HepG2 (cell line): Measurements from ENCODE around the gene TOMM7. TPM values are rescaled to one million over a fixed set of nuclear protein-coding genes. Genes with fewer than 3 reads are reported as not detected.

Experiments
- GATAD2A ChIP-seq: IDR thresholded peaks from 2 replicates; pipeline ENCODE4 v1.6.1; 2016
- NPAS2 ChIP-seq: sonication (generic); formaldehyde crosslinking; IDR thresholded peaks from 2 replicates; pipeline ENCODE4 v1.8.0; 2022; ENCODE audit warnings: mild to moderate bottlenecking, missing genetic modification reagents, borderline replicate concordance
- RFX3 ChIP-seq: IDR thresholded peaks from 2 replicates; pipeline ENCODE4 v1.6.1; 2016; ENCODE audit warnings: missing biosample characterization, missing genetic modification reagents
- U2AF1 ChIP-seq: fragments of 200-400 bp; formaldehyde crosslinking; optimal IDR thresholded peaks from 2 replicates; pipeline ENCODE3; 2017; ENCODE audit warnings: mild to moderate bottlenecking, low read depth, low read length
- ZBTB8A ChIP-seq: sonication (generic); formaldehyde crosslinking; IDR thresholded peaks from 2 replicates; pipeline ENCODE4 v1.4.0; 2020; ENCODE audit warnings: mild to moderate bottlenecking, low read depth, missing genetic modification reagents, borderline replicate concordance
- ZNF747 ChIP-seq: sonication (generic); formaldehyde crosslinking; IDR thresholded peaks from 2 replicates; pipeline ENCODE4 v1.8.1; 2023; ENCODE audit warnings: missing genetic modification reagents, mild to moderate bottlenecking, borderline replicate concordance
- ZSCAN30 ChIP-seq: sonication (generic); formaldehyde crosslinking; IDR thresholded peaks from 2 replicates; pipeline ENCODE4 v1.5.0; 2020; ENCODE audit warnings: mild to moderate bottlenecking, missing genetic modification reagents
- polyA plus RNA-seq, 8 experiments: library from polyadenylated mRNA; depleted of rRNA in 3 of 8; stranded (reverse) in 7 of 8; unstranded in 1 of 8; fragments of >200 nt; fragmentation: Illumina TruSeq in 4 of 8; extraction: Trizol in 4 of 8; gene quantifications; 2 replicates each; pipeline versions ENCODE4 v1.2.1 to v1.2.3, GENCODE V29; 2011 to 2016; ENCODE audit warnings: low read depth in 4 of 8, missing spikeins in 1 of 8, mixed read lengths in 1 of 8; ENCODE audit not compliant: insufficient read depth in 1 of 8
- total RNA-seq, 5 experiments: library from RNA; depleted of rRNA; stranded (reverse); fragments of >200 nt; fragmentation: Illumina TruSeq; extraction: Trizol; gene quantifications; 2 replicates each; pipeline ENCODE4 v1.2.3, GENCODE V29; 2016; ENCODE audit warnings: low read depth in 1 of 5
- TF ChIP-seq, protein P1 (sequence below): sonication (generic); formaldehyde crosslinking; IDR thresholded peaks from 2 replicates; pipeline ENCODE4 v1.4.0; 2020; ENCODE audit warnings: missing genetic modification reagents
- TF ChIP-seq, protein P2 (sequence below), 2 experiments: fragments of 450-650 bp in 1 of 2; sonication (generic) in 1 of 2; formaldehyde crosslinking; IDR thresholded peaks; 2 replicates each; pipeline versions ENCODE4 v1.5.0 to v1.8.0; 2020 to 2022; ENCODE audit warnings: mild to moderate bottlenecking in 1 of 2, missing genetic modification reagents in 1 of 2
- TF ChIP-seq, protein P3 (sequence below): sonication (generic); formaldehyde crosslinking; IDR thresholded peaks from 2 replicates; pipeline ENCODE4 v1.4.0; 2020; ENCODE audit warnings: mild to moderate bottlenecking, missing genetic modification reagents
- TF ChIP-seq, protein P4 (sequence below): sonication (generic); formaldehyde crosslinking; IDR thresholded peaks from 2 replicates; pipeline ENCODE4 v1.8.1; 2023; ENCODE audit warnings: mild to moderate bottlenecking, missing genetic modification reagents, borderline replicate concordance
- TF ChIP-seq, protein P5 (sequence below): sonication (generic); formaldehyde crosslinking; IDR thresholded peaks from 2 replicates; pipeline ENCODE4 v1.4.0; 2020; ENCODE audit warnings: missing genetic modification reagents
- TF ChIP-seq, protein P6 (sequence below): sonication (generic); formaldehyde crosslinking; IDR thresholded peaks from 2 replicates; pipeline ENCODE4 v1.5.0; 2020; ENCODE audit warnings: missing genetic modification reagents, mild to moderate bottlenecking, borderline replicate concordance
- TF ChIP-seq, protein P7 (sequence below): sonication (generic); formaldehyde crosslinking; IDR thresholded peaks from 2 replicates; pipeline ENCODE4 v1.5.1; 2020; ENCODE audit warnings: mild to moderate bottlenecking, missing genetic modification reagents

Gene TOMM7
- total and polyA plus RNA-seq, 2 of the 13 experiments (the other 11 are each of a cell fraction or from before 2014, with no cell fraction given) = 251 to 369 TPM

DNA sequence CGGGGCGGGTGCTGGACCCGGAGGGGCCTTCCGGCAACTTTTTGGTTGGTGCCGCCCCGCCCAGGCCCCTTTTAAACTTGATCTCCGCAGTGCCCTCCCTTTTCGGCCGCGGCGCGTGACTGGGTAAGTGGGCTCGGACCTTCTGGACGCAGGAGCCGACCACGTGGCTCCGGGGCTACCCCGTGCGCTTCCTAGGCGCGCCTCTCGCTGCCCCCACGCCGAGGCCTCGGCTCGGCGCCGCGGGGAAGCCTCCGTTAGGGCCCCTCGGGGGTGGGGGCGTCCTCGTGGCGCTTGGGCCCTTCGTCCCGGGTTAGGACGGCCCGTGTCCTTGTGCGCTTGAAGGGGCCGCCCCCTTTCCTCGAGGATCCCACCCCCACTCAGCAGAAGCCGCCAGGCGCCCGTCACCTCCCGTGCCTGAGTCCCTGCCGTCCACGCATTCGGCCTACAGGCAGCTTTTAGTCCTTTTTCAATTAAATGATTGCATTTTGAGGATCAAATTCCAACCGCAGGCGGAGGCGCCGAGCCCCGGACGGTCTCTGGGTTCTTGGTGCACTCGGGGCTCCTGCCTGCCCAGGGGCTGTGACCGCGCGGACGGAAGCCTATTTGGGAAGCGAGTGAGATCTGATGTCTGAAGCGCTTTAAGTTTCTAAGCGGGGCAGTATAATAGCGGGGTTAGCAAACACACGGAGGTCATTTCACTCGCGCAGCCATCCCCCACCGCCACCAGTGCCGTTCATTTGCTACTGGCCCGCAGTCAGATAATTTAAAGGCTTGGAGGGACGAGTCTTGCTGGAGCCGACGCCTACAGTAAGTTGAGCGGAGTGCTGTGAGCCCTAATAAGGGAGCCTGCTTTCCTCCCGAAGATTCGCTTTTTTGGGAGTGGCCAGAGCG lies 31.8 kb upstream of the TOMM7 start (continued):
- TF ChIP-seq, protein P1, sequence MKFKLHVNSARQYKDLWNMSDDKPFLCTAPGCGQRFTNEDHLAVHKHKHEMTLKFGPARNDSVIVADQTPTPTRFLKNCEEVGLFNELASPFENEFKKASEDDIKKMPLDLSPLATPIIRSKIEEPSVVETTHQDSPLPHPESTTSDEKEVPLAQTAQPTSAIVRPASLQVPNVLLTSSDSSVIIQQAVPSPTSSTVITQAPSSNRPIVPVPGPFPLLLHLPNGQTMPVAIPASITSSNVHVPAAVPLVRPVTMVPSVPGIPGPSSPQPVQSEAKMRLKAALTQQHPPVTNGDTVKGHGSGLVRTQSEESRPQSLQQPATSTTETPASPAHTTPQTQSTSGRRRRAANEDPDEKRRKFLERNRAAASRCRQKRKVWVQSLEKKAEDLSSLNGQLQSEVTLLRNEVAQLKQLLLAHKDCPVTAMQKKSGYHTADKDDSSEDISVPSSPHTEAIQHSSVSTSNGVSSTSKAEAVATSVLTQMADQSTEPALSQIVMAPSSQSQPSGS = no peak; the same call in 1 of the 2 replicates
- TF ChIP-seq ZBTB8A (CRISPR knock-in tag) (no peak), RFX3 (CRISPR knock-in tag) (no peak), NPAS2 (CRISPR knock-in tag) (no peak), GATAD2A (CRISPR knock-in tag) (no peak), ZNF747 (CRISPR knock-in tag) (0 out of 2 replicates have a peak, but pooled peaks have one; percentile 33), ZSCAN30 (CRISPR knock-in tag) (no peak), U2AF1 (peak; percentile 19)
- TF ChIP-seq, protein P2, sequence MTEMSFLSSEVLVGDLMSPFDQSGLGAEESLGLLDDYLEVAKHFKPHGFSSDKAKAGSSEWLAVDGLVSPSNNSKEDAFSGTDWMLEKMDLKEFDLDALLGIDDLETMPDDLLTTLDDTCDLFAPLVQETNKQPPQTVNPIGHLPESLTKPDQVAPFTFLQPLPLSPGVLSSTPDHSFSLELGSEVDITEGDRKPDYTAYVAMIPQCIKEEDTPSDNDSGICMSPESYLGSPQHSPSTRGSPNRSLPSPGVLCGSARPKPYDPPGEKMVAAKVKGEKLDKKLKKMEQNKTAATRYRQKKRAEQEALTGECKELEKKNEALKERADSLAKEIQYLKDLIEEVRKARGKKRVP (CRISPR knock-in tag; IDR thresholded peaks at IDR 0.05) = 0 out of 4 replicates have a peak, but pooled peaks of 1 of the 2 experiments have one; percentile 47
- TF ChIP-seq, protein P3, sequence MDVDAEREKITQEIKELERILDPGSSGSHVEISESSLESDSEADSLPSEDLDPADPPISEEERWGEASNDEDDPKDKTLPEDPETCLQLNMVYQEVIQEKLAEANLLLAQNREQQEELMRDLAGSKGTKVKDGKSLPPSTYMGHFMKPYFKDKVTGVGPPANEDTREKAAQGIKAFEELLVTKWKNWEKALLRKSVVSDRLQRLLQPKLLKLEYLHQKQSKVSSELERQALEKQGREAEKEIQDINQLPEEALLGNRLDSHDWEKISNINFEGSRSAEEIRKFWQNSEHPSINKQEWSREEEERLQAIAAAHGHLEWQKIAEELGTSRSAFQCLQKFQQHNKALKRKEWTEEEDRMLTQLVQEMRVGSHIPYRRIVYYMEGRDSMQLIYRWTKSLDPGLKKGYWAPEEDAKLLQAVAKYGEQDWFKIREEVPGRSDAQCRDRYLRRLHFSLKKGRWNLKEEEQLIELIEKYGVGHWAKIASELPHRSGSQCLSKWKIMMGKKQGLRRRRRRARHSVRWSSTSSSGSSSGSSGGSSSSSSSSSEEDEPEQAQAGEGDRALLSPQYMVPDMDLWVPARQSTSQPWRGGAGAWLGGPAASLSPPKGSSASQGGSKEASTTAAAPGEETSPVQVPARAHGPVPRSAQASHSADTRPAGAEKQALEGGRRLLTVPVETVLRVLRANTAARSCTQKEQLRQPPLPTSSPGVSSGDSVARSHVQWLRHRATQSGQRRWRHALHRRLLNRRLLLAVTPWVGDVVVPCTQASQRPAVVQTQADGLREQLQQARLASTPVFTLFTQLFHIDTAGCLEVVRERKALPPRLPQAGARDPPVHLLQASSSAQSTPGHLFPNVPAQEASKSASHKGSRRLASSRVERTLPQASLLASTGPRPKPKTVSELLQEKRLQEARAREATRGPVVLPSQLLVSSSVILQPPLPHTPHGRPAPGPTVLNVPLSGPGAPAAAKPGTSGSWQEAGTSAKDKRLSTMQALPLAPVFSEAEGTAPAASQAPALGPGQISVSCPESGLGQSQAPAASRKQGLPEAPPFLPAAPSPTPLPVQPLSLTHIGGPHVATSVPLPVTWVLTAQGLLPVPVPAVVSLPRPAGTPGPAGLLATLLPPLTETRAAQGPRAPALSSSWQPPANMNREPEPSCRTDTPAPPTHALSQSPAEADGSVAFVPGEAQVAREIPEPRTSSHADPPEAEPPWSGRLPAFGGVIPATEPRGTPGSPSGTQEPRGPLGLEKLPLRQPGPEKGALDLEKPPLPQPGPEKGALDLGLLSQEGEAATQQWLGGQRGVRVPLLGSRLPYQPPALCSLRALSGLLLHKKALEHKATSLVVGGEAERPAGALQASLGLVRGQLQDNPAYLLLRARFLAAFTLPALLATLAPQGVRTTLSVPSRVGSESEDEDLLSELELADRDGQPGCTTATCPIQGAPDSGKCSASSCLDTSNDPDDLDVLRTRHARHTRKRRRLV = no peak
- TF ChIP-seq, protein P4, sequence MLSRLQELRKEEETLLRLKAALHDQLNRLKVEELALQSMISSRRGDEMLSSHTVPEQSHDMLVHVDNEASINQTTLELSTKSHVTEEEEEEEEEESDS (CRISPR knock-in tag) = 0 out of 2 replicates have a peak, but pooled peaks have one; percentile 45
- TF ChIP-seq, protein P5, sequence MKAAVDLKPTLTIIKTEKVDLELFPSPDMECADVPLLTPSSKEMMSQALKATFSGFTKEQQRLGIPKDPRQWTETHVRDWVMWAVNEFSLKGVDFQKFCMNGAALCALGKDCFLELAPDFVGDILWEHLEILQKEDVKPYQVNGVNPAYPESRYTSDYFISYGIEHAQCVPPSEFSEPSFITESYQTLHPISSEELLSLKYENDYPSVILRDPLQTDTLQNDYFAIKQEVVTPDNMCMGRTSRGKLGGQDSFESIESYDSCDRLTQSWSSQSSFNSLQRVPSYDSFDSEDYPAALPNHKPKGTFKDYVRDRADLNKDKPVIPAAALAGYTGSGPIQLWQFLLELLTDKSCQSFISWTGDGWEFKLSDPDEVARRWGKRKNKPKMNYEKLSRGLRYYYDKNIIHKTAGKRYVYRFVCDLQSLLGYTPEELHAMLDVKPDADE (CRISPR knock-in tag) = 0 out of 2 replicates have a peak, but pooled peaks have one; percentile 77
- TF ChIP-seq, protein P6, sequence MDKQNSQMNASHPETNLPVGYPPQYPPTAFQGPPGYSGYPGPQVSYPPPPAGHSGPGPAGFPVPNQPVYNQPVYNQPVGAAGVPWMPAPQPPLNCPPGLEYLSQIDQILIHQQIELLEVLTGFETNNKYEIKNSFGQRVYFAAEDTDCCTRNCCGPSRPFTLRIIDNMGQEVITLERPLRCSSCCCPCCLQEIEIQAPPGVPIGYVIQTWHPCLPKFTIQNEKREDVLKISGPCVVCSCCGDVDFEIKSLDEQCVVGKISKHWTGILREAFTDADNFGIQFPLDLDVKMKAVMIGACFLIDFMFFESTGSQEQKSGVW = no peak
- TF ChIP-seq, protein P7, sequence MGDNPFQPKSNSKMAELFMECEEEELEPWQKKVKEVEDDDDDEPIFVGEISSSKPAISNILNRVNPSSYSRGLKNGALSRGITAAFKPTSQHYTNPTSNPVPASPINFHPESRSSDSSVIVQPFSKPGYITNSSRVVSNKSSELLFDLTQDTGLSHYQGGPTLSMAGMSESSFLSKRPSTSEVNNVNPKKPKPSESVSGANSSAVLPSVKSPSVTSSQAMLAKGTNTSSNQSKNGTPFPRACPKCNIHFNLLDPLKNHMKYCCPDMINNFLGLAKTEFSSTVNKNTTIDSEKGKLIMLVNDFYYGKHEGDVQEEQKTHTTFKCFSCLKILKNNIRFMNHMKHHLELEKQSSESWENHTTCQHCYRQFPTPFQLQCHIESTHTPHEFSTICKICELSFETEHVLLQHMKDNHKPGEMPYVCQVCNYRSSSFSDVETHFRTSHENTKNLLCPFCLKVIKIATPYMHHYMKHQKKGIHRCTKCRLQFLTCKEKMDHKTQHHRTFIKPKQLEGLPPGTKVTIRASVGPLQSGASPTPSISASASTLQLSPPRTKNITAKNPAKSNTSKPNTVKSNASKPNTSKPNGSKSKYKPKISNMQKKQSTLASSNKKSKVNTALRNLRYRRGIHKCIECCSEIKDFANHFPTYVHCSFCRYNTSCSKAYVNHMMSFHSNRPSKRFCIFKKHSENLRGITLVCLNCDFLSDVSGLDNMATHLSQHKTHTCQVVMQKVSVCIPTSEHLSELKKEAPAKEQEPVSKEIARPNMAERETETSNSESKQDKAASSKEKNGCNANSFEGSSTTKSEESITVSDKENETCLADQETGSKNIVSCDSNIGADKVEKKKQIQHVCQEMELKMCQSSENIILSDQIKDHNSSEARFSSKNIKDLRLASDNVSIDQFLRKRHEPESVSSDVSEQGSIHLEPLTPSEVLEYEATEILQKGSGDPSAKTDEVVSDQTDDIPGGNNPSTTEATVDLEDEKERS (CRISPR knock-in tag) = no peak
